GM10266 (cell line): ENCODE data around the gene TAOK1.
A peak's percentile ranks its signal among the peaks of the same experiment; 100 is the strongest.

Experiments used
- DNase-seq: peaks from one replicate; pipeline ENCODE4 v3.0.0; 2012; ENCODE audit errors: extremely low spot score
- TF ChIP-seq, protein P1 (sequence below): IDR thresholded peaks from 2 replicates; pipeline ENCODE4 v1.5.1; 2012; ENCODE audit warnings: mild to moderate bottlenecking, low read depth; ENCODE audit not compliant: control insufficient read depth, insufficient read depth; ENCODE audit errors: missing control alignments

Gene TAOK1

DNA sequence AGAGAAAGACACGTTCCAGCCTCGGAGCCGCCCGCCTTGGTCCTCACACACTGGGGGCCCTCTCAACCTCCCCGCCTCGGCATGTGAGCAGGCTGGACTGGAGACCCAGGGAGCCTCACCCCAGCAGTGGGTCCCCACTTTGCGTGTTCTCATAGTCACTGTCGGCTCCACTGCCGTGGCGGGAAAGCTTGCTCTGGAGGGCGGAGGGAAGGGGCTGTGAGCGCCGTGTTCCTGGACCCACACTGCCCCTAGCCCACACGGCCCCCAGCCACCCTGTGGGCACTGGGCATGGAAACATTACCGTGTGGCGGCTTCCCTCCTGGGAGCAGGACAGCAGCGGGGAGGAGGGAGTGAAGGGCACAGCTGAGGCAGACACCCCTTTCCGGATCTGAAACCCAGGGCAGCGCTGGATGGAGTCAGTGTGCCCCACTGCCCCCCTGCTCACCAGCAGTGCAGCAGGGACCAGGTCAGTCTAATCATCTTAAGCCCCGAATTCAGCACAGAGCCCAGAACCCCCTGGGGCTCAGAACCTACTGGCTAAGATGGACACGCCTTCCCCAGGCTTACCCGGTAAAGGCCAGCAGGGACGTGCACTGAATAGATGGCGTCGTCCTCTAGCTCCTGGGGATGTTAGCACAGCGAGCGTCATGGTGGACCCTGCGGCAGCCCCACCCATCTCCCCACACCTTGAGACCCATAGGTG, 185.5 kb downstream of the TAOK1 start:
- no peak for DNase-seq
- TF ChIP-seq, protein P1, sequence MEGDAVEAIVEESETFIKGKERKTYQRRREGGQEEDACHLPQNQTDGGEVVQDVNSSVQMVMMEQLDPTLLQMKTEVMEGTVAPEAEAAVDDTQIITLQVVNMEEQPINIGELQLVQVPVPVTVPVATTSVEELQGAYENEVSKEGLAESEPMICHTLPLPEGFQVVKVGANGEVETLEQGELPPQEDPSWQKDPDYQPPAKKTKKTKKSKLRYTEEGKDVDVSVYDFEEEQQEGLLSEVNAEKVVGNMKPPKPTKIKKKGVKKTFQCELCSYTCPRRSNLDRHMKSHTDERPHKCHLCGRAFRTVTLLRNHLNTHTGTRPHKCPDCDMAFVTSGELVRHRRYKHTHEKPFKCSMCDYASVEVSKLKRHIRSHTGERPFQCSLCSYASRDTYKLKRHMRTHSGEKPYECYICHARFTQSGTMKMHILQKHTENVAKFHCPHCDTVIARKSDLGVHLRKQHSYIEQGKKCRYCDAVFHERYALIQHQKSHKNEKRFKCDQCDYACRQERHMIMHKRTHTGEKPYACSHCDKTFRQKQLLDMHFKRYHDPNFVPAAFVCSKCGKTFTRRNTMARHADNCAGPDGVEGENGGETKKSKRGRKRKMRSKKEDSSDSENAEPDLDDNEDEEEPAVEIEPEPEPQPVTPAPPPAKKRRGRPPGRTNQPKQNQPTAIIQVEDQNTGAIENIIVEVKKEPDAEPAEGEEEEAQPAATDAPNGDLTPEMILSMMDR, result no peak

DNA sequence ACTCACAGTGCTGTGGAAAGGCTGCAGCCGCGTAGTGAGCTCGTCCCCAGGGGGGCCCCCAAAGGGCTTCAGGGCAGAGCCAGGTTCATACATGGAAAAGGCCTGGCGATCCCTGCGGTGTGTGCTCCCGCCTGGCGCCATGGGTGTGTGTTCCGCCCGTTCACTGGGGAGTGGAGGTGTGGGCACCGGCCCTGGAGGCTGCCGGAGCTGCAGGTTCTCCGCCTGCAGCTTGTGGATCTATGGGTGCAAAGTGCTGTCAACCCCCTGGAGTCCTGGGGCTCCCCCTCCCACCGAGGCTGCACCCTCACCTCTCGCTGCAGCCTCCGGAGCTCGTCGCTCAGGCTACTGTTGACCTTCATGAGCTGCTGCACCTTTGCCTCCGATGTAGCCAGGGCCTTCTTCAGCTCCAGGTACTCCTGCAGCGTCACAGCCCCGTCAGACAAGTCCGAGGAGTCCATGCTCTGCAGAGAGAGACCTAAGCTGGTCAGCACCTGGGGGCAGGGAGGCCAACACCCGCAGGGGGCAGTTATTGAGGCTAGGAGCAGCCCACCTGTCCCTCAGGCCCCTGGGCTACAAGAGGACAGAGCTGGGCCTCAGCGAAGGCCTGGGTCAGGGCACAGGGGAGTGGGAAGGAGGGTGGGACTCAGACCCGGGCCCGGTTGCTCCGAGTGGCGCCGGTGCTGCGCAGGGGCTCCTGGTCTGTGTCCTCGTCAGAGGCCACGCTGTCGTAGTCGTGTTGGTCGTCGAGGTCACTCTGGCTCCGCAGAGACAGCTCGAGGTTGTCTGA, 186.2 kb downstream of the TAOK1 start:
- TF ChIP-seq, protein P1, result no peak
- DNase-seq, result no peak

DNA sequence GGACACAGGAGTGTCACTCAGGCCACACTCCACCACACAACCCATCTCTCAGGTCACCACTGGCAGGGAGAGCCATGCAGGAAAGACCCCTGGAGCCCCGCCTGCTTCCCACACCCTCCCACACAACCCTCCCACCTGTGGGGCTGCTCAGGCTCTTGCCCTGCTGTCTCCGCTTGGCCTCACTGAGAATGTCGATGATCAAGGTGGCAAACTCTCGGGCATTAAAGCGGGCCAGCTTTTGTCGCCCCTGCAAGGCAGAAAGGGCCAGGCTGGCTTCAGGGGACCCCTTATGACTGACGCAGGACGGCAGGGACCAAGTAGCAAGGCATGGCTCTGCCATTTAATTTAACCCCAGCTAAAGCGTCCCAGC, 186.8 kb downstream of the TAOK1 start:
- no peak for DNase-seq
- TF ChIP-seq, protein P1, result no peak

DNA sequence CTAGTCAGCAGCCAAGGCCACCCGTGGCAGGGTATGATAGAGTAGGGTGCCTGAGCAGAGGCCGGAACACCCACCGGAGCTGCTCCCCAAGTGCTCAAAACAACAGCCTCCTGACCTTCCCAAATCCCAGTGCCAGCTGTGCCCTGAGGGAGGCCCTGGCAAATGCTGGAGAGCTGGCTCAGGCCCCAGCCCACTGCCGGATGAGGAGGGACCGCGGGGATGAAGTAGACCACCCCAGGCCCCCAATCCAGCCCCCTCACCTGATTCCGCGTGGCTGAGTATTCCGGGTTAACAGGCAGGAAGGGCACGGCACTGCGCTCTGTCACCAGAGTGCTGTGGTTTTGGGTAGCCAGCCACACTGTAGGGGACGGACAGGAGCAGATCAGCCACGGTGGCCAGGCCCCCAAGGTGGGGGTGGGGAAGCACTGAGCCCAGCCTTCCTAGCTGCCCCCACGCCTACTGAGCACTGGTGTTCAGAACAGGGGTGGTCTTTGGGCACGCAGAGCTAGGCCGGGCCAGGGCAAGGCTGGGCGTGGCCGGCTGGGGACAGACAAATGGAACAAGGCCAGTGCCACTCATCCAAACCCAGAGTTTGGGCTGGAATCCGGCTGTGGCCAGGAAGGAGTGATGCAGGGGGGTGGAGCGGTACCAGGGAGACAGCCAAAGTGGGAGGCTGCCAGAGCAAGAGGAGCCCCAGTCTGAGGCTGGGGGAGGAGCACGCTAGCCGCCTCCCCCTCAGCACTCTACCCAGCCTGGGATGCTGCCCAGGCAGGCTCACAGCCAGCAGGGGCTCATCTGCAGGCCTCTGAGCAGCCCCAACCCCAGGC, 187.4 kb downstream of the TAOK1 start:
- DNase-seq, result no peak
- TF ChIP-seq, protein P1, result no peak

DNA sequence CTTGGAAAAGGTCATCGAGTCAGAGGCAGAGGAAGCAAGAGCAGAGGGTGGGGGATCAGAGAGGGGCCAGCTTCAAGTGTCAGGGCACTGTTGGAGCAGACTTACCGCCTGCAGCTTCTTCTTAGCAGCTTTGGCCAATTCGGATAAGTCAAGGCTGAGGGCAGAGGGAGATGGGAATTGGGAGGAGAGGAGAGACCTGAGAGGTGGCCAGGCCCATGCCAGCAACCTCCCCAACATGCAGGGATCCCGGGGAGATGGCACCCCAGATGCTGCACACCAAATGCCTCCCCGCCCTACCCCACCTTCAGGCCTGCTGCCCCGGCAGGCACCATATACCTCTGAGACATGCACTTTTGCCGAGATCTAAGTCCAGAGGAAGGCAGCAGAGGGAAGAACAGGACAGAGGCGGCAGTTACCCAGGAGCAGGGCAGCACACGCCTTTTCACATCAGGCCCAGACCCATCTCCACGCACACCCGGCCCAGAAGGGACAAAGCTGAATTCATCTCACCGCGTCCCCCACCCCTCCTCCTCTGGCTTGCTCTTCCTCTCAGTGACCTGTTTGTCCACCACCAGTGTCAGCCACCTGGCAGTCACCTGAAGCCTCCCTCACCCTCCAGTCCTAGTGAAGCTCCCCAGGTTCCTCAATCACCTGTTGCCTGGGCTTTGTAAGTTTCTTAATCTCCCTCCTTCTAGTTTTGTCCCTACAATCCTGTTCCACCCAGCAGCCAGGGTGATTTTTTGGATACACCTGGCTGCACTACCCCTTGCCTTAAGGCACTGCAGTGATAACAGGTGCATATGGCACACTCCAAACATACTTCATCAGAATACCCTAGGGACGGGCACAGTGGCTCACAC, 188.7 kb downstream of the TAOK1 start:
- no peak for DNase-seq
- TF ChIP-seq, protein P1, result no peak

DNA sequence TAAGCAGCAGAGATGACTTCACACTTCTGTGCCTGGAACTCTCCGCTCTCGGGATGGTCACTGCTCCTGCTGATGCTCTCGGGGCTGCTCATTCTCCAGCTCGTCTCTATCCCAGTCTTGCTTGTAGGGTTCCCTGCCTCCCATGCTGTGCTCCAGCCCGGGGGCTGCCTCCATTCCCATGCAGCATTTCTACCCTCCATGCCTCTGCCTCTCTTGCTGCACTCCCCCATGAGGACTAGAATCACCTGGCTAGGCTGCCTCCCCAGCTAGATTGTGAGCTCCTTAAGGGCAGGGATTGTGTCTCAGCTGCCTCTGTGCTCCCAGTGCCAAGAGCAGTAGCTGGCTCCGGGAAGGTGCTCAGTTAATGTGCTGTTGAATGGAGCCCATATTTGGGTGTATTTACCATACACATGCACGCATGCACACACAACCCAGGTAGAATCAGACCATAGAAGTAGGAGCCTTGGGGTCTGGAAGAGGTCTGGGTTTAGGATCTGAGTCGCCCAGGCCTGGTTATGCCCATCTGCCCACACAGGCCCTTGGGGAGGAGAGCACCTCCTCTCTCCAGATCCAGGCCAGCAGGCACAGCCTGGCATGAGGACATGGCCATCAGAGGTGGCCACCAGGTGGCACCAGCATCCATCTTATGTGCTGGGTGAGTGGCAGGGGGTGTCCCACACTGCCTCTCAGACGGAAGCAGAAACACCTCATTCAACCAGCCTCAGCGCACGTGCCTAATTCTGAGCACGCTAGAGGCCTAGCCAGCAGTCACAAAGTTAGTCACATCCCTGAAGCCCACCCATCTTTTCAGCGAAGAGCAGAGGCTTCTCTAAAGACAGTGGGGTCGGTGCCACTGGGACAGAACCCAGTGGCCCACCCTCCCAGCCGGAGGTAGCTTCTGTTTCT, 190.0 kb downstream of the TAOK1 start:
- TF ChIP-seq, protein P1, result peak; percentile 92
- DNase-seq, result peak; percentile 94
